Gastrocnemius medialis (tissue), 4 donors: ENCODE results near the gene C19orf38. TPM values are rescaled to one million over a fixed set of nuclear protein-coding genes. Genes with fewer than 3 reads are reported as not detected.

Experiments used
- ATAC-seq, 2 donors: fragments of 150-250 bp; one replicate each; pipeline ENCODE4 v1.9.1; 2016
- DNase-seq, 2 donors: peaks; one replicate each; pipeline ENCODE4 v3.0.0-alpha.2; 2019
- H3K27ac ChIP-seq, 4 donors: fragments of 200-600 bp; sonication (generic); 1 replicate in 1 of 4; 2 replicates in 3 of 4; pipeline ENCODE4 v1.5.1; 2016 to 2018; ENCODE audit warnings: mild to moderate bottlenecking in 2 of 4, moderate library complexity in 1 of 4
- H3K27me3 ChIP-seq, 3 donors: fragments of 200-600 bp; sonication (generic) in 2 of 3; 1 replicate in 1 of 3; 2 replicates in 2 of 3; pipeline versions ENCODE4 v1.5.1 to v1.6.0; 2016 to 2019; ENCODE audit warnings: mild to moderate bottlenecking in 1 of 3, moderate library complexity in 1 of 3
- H3K36me3 ChIP-seq, 2 donors: fragments of 200-600 bp; sonication (generic) in 1 of 2; one replicate each; pipeline ENCODE4 v1.5.1; 2017 to 2018
- H3K4me1 ChIP-seq, 2 donors: fragments of 200-600 bp; sonication (generic) in 1 of 2; one replicate each; pipeline ENCODE4 v1.5.1; 2016 to 2017; ENCODE audit warnings: mild to moderate bottlenecking in 2 of 2
- H3K4me3 ChIP-seq, 4 donors: fragments of 200-600 bp; sonication (generic) in 3 of 4; 1 replicate in 1 of 4; 2 replicates in 3 of 4; pipeline ENCODE4 v1.5.1; 2016 to 2019; ENCODE audit warnings: mild to moderate bottlenecking in 2 of 4
- H3K9me3 ChIP-seq, 3 donors: fragments of 200-600 bp; sonication (generic) in 2 of 3; 1 replicate in 1 of 3; 2 replicates in 2 of 3; pipeline ENCODE4 v1.5.1; 2016 to 2019
- CTCF ChIP-seq, 5 experiments: fragments of 450-650 bp in 3 of 5; fragments of 200-600 bp in 2 of 5; sonication (generic) in 2 of 5; IDR thresholded peaks in 4 of 5; conservative IDR thresholded peaks in 1 of 5; 1 replicate in 4 of 5; 2 replicates in 1 of 5; pipeline ENCODE4 v1.5.1; 2016 to 2019; ENCODE audit warnings: antibody characterized with exemption in 5 of 5, mild to moderate bottlenecking in 3 of 5, moderate library complexity in 3 of 5
- POLR2A ChIP-seq, 2 donors: fragments of 450-650 bp; IDR thresholded peaks; one replicate each; pipeline ENCODE4 v1.6.1; 2017; ENCODE audit warnings: antibody characterized with exemption in 2 of 2, mild to moderate bottlenecking in 2 of 2, moderate library complexity in 2 of 2
- in situ Hi-C, 4 donors: fragments of 200-750 bp; cut with MboI; loops; one replicate each; pipeline versions ENCODE4 v1.15.0 to v1.8.0; 2017; ENCODE audit warnings: low sequenced_read_pairs in 4 of 4
- intact Hi-C: fragments of 100-400 bp; cut with DNase I; formaldehyde crosslinking; loops from one replicate; pipeline ENCODE4 v1.15.1; 2023; ENCODE audit warnings: low total_unique reads
- total RNA-seq, 4 donors: library from RNA; depleted of rRNA; stranded (reverse); fragments of >200 nt; gene quantifications; one replicate each; pipeline versions ENCODE4 v1.1.0 to v1.2.3, GENCODE V29; 2016

Gene C19orf38
- total RNA-seq, 4 donors from 2014 or later, result 1.4 to 3.9 (median 1.9) TPM

- no peak overlapping the region for H3K27ac ChIP-seq
- H3K27me3 ChIP-seq, result no peaks in the 10 kb centered on the region
- DNase-seq (no peak), ATAC-seq (no peak)
- no peak for TF ChIP-seq CTCF (IDR thresholded peaks at IDR 0.05 in 4 of 5, conservative IDR thresholded peaks at IDR 0.05 in 1 of 5)
- no peak for TF ChIP-seq POLR2A (IDR thresholded peaks at IDR 0.05)
- no peak overlapping the region for H3K4me3 ChIP-seq
- in situ Hi-C loops, result no loop called here
- intact Hi-C loops, result no loop called here
- no peaks in the 10 kb centered on the region for H3K9me3 ChIP-seq
- peaks cover 4 to 5% of the 10 kb centered on the region in 2 donors for H3K4me1 ChIP-seq
- peaks cover 0 to 49% of the 10 kb centered on the region in 2 donors for H3K36me3 ChIP-seq
Observed at GRCh38 chr19:10819124-10820060, 28.8 kb upstream of the C19orf38 start.

GRCh38 chr19:10820173-10820572 is 28.0 kb upstream of the C19orf38 start:
- Histone ChIP-seq H3K4me1 (peaks cover 4 to 5% of the 10 kb centered on the region in 2 donors), H3K36me3 (peaks cover 0 to 50% of the 10 kb centered on the region in 2 donors), H3K27ac (peak overlapping the region in 1 of 4 donors; percentile 50), H3K4me3 (no peak overlapping the region), H3K27me3 (no peaks in the 10 kb centered on the region), H3K9me3 (no peaks in the 10 kb centered on the region)
- intact Hi-C loops, result no loop called here
- DNase-seq (no peak), ATAC-seq (no peak)
- TF ChIP-seq POLR2A (IDR thresholded peaks at IDR 0.05), result no peak
- TF ChIP-seq CTCF (IDR thresholded peaks at IDR 0.05 in 4 of 5, conservative IDR thresholded peaks at IDR 0.05 in 1 of 5), result peak in 1 of 5 experiments; percentile 11
- in situ Hi-C loops, result no loop called here

- TF ChIP-seq POLR2A (IDR thresholded peaks at IDR 0.05), result no peak
- TF ChIP-seq CTCF (IDR thresholded peaks at IDR 0.05 in 4 of 5, conservative IDR thresholded peaks at IDR 0.05 in 1 of 5), result no peak
- Histone ChIP-seq H3K4me1 (peaks cover 4 to 5% of the 10 kb centered on the region in 2 donors), H3K27me3 (no peaks in the 10 kb centered on the region), H3K36me3 (peaks cover 0 to 68% of the 10 kb centered on the region in 2 donors), H3K9me3 (no peaks in the 10 kb centered on the region), H3K4me3 (no peak overlapping the region), H3K27ac (no peak overlapping the region)
- intact Hi-C loops (no loop called here), in situ Hi-C loops (no loop called here)
- ATAC-seq, result no peak
- DNase-seq, result no peak
Observed at GRCh38 chr19:10823690-10824089, 24.5 kb upstream of the C19orf38 start.

GRCh38 chr19:10826231-10826630 is 22.0 kb upstream of the C19orf38 start:
- TF ChIP-seq POLR2A (IDR thresholded peaks at IDR 0.05) (no peak), CTCF (IDR thresholded peaks at IDR 0.05 in 4 of 5, conservative IDR thresholded peaks at IDR 0.05 in 1 of 5) (no peak)
- ATAC-seq (no peak), DNase-seq (no peak)
- Histone ChIP-seq H3K27me3 (no peaks in the 10 kb centered on the region), H3K4me1 (no peaks in the 10 kb centered on the region), H3K27ac (no peak overlapping the region), H3K4me3 (no peak overlapping the region), H3K9me3 (no peaks in the 10 kb centered on the region), H3K36me3 (peaks cover 0 to 76% of the 10 kb centered on the region in 2 donors)
- in situ Hi-C loops (no loop called here), intact Hi-C loops (no loop called here)
